Peyer's patch (tissue), 4 donors: Measurements from ENCODE around the gene C2orf68. TPM values are rescaled to one million over a fixed set of nuclear protein-coding genes. Genes with fewer than 3 reads are reported as not detected.
A peak's percentile ranks its signal among the peaks of the same experiment; 100 is the strongest.
"Not testable (repeated sequence)": the region's sequence is repeated elsewhere in the genome, so short reads cannot be mapped to it uniquely, and the experiment has no call there.

Experiments used
- DNase-seq, 3 donors: peaks; one replicate each; pipeline ENCODE4 v3.0.0-alpha.2; 2017 to 2019
- H3K27ac ChIP-seq, 4 donors: fragments of 200-600 bp; sonication (generic); one replicate each; pipeline ENCODE4 v1.5.1; 2016 to 2019
- H3K27me3 ChIP-seq, 2 donors: fragments of 200-600 bp; sonication (generic); one replicate each; pipeline ENCODE4 v1.5.1; 2019
- H3K36me3 ChIP-seq, 3 donors: fragments of 200-600 bp; sonication (generic); one replicate each; pipeline ENCODE4 v1.5.1; 2016 to 2019
- H3K4me1 ChIP-seq, 4 donors: fragments of 200-600 bp; sonication (generic); one replicate each; pipeline ENCODE4 v1.5.1; 2016 to 2019
- H3K4me3 ChIP-seq, 4 donors: fragments of 200-600 bp; sonication (generic); 1 replicate in 3 of 4; 2 replicates in 1 of 4; pipeline ENCODE4 v1.5.1; 2016 to 2019; ENCODE audit warnings: mild to moderate bottlenecking in 1 of 4
- H3K9me3 ChIP-seq, 4 donors: fragments of 200-600 bp; sonication (generic); one replicate each; pipeline ENCODE4 v1.5.1; 2016 to 2019; ENCODE audit warnings: mild to moderate bottlenecking in 1 of 4
- POLR2A ChIP-seq, 2 donors: fragments of 450-650 bp; IDR thresholded peaks; one replicate each; pipeline ENCODE4 v1.5.1; 2017; ENCODE audit warnings: antibody characterized with exemption in 2 of 2, mild to moderate bottlenecking in 2 of 2, moderate library complexity in 2 of 2
- total RNA-seq, 4 donors: library from RNA; depleted of rRNA; stranded (reverse); fragments of >200 nt; gene quantifications; one replicate each; pipeline ENCODE4 v1.1.0, GENCODE V29; 2016
- TF ChIP-seq, protein P1 (sequence below), 6 experiments: fragments of 450-650 bp in 4 of 6; fragments of 200-600 bp in 2 of 6; sonication (generic) in 1 of 6; IDR thresholded peaks; one replicate each; pipeline ENCODE4 v1.5.1; 2017 to 2019; ENCODE audit warnings: antibody characterized with exemption in 6 of 6, mild to moderate bottlenecking in 3 of 6, moderate library complexity in 1 of 6

The C2orf68 gene
- total RNA-seq, 4 donors from 2014 or later = 20.5 to 34.0 (median 25.9) TPM

DNA sequence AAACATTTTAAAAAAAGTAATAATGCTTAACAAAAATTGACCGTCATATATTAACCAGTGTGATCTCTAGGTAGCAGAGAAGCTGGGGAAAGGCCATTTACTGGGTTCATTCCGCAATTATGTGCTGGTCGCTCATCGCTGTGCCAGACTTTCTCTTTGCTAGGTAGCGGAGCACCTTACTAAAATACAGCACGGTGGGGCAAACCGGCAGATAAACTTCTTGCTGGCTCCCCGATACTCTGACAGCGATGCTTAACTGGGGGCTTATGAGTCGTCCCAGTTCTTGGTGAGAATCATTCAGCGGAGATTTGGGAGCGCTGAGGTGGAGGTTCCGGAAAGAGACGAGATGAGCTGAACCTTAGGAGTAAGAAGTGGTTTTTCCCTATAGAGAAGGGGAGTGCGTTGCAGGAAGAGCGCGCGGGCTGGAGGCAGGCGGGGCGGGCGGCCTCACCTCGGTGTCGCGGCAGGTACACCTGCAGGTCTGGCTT is 605 bp downstream of the C2orf68 start:
- H3K9me3 ChIP-seq = no peaks in the 10 kb centered on the region
- peak overlapping the region; percentile 70 to 97 (median 89) for H3K4me3 ChIP-seq
- H3K27ac ChIP-seq = peak overlapping the region; percentile 84 to 90 (median 84)
- H3K36me3 ChIP-seq = peaks cover 0 to 21% (median 0%) of the 10 kb centered on the region in 3 donors
- DNase-seq = no peak
- TF ChIP-seq, protein P1, sequence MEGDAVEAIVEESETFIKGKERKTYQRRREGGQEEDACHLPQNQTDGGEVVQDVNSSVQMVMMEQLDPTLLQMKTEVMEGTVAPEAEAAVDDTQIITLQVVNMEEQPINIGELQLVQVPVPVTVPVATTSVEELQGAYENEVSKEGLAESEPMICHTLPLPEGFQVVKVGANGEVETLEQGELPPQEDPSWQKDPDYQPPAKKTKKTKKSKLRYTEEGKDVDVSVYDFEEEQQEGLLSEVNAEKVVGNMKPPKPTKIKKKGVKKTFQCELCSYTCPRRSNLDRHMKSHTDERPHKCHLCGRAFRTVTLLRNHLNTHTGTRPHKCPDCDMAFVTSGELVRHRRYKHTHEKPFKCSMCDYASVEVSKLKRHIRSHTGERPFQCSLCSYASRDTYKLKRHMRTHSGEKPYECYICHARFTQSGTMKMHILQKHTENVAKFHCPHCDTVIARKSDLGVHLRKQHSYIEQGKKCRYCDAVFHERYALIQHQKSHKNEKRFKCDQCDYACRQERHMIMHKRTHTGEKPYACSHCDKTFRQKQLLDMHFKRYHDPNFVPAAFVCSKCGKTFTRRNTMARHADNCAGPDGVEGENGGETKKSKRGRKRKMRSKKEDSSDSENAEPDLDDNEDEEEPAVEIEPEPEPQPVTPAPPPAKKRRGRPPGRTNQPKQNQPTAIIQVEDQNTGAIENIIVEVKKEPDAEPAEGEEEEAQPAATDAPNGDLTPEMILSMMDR (IDR thresholded peaks at IDR 0.05) = no peak
- TF ChIP-seq POLR2A (IDR thresholded peaks at IDR 0.05) = no peak
- no peaks in the 10 kb centered on the region for H3K27me3 ChIP-seq
- peaks cover 0 to 9% (median 6%) of the 10 kb centered on the region in 4 donors for H3K4me1 ChIP-seq

GRCh38 chr2:85607268-85608215 is 4.3 kb downstream of the C2orf68 start:
- Histone ChIP-seq H3K4me3 (no peak overlapping the region), H3K27ac (no peak overlapping the region), H3K4me1 (peaks cover 0 to 32% (median 10%) of the 10 kb centered on the region in 4 donors), H3K27me3 (no peaks in the 10 kb centered on the region), H3K36me3 (peaks cover 0 to 21% (median 0%) of the 10 kb centered on the region in 3 donors), H3K9me3 (no peaks in the 10 kb centered on the region)
- TF ChIP-seq, protein P1 (IDR thresholded peaks at IDR 0.05) = no peak
- no peak for TF ChIP-seq POLR2A (IDR thresholded peaks at IDR 0.05)
- no peak for DNase-seq

- peaks cover 0 to 40% (median 13%) of the 10 kb centered on the region in 4 donors for H3K4me1 ChIP-seq
- H3K9me3 ChIP-seq = no peaks in the 10 kb centered on the region
- H3K36me3 ChIP-seq = peaks cover 0 to 21% (median 0%) of the 10 kb centered on the region in 3 donors
- no peak overlapping the region for H3K4me3 ChIP-seq
- H3K27me3 ChIP-seq = no peaks in the 10 kb centered on the region
- TF ChIP-seq, protein P1 (IDR thresholded peaks at IDR 0.05) = no peak
- TF ChIP-seq POLR2A (IDR thresholded peaks at IDR 0.05) = no peak
- peak overlapping the region in 1 of 4 donors; percentile 12 for H3K27ac ChIP-seq
- no peak for DNase-seq
These were observed 5.8 kb downstream of the C2orf68 start for GRCh38 chr2:85606116-85606455.

GRCh38 chr2:85605406-85606115 is 6.3 kb downstream of the C2orf68 start:
- H3K9me3 ChIP-seq = no peaks in the 10 kb centered on the region
- H3K27me3 ChIP-seq = no peaks in the 10 kb centered on the region
- H3K36me3 ChIP-seq = peaks cover 0 to 21% (median 0%) of the 10 kb centered on the region in 3 donors
- peaks cover 0 to 36% (median 10%) of the 10 kb centered on the region in 4 donors for H3K4me1 ChIP-seq
- H3K27ac ChIP-seq = peak overlapping the region in 1 of 4 donors; percentile 1
- H3K4me3 ChIP-seq = no peak overlapping the region
- TF ChIP-seq, protein P1 (IDR thresholded peaks at IDR 0.05) = no peak
- no peak for TF ChIP-seq POLR2A (IDR thresholded peaks at IDR 0.05)
- DNase-seq = no peak

DNA sequence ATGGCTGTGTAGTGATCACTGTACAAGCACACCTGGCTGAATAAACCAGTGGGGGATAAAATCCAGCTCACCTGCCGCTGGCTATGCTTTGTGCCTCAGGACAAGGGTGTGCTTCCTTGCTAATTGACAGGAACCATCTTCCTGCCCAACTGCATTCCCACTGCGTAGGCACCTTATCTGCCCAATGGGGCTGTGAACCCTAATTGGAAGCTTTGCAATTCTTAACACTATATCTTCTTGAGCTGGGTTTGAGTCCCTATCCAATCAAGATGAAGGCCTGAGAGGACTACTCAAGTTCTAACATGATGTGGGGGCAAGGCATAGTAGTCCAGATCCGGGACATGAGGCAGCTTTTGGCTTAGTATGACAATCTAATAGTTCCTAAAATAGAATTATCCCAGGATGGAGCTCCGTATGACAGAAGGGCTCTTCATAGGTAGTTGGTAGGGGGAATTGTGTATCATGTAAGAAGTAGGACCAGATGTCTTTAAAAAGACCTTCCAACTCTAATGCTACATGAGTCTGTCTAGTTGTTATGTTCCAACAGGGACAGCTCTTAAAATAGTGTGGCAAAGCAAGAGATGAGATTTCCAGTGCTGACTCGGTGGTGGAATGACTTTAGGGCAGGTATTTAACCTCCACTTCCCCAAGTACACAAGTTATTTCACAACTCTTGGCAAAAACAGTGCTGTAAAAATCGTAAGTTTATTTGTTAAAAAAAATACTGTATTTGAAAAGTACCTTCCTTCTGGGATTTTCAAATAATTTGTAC is 7.1 kb downstream of the C2orf68 start:
- H3K4me3 ChIP-seq = no peak overlapping the region
- TF ChIP-seq, protein P1 (IDR thresholded peaks at IDR 0.05) = no peak
- no peak for TF ChIP-seq POLR2A (IDR thresholded peaks at IDR 0.05)
- no peaks in the 10 kb centered on the region for H3K9me3 ChIP-seq
- peaks cover 0 to 31% (median 8%) of the 10 kb centered on the region in 4 donors for H3K4me1 ChIP-seq
- no peaks in the 10 kb centered on the region for H3K27me3 ChIP-seq
- no peak overlapping the region for H3K27ac ChIP-seq
- peaks cover 0 to 21% (median 0%) of the 10 kb centered on the region in 3 donors for H3K36me3 ChIP-seq
- no peak for DNase-seq

- H3K27ac ChIP-seq = not testable (repeated sequence)
These were observed 7.8 kb downstream of the C2orf68 start for GRCh38 chr2:85604133-85604444.

More at GRCh38 chr2:85604133-85604444, 7.8 kb downstream of the C2orf68 start:
- peaks cover 0 to 20% (median 0%) of the 10 kb centered on the region in 3 donors for H3K36me3 ChIP-seq
- H3K4me3 ChIP-seq = peak overlapping the region in 2 of 4 donors; percentile 78 to 94
- H3K9me3 ChIP-seq, DNase-seq, H3K27me3 ChIP-seq: not testable (repeated sequence)
- peaks cover 0 to 31% (median 8%) of the 10 kb centered on the region in 4 donors for H3K4me1 ChIP-seq
